NCI-H82 (cell line): ENCODE results near the gene PDGFC.
A peak's percentile ranks its signal among the peaks of the same experiment; 100 is the strongest.

Experiments used
- DNase-seq: peaks from one replicate; lab custom pipeline; 2025; lab: John Stamatoyannopoulos, UW

PDGFC gene, protein sequence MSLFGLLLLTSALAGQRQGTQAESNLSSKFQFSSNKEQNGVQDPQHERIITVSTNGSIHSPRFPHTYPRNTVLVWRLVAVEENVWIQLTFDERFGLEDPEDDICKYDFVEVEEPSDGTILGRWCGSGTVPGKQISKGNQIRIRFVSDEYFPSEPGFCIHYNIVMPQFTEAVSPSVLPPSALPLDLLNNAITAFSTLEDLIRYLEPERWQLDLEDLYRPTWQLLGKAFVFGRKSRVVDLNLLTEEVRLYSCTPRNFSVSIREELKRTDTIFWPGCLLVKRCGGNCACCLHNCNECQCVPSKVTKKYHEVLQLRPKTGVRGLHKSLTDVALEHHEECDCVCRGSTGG

DNA sequence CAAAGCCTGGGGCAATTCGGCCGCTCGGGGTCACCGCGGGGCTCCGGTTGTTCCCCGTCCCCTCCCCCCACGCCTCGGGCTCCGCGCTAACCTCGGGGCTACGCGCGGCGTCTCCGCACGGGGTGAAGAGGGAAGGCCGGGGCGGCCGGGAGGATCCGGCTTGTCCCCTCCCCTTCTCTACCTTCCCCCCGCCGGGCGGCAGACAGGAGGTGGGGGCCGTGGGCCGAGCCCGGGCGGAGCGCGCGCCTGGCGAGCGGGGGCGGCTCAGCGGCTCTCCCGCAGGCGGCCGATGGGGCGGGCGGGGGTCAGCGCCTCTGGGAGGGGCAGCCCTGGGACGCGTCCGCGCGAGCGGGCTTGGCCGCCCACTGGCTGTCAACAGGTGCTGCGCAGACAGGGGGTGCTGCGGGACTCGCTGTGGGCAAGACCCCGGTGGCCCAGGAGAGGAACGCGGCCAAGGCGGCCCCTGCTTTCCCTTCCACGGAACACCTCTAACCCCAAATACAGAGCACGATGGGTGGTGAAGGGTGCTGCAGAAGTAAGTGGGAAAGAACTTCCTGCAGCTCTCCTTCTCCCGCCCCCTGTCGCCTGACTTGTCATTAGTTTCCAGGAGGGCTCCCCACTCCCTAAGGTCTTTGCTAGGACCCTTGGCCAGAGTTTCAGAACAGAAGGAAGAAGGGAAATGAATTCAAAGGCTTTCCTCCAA lies at the start of gene PDGFC:
Gene PDGFC, minus strand, starts transcription at position 124 of the 703 bp plus-strand sequence. CDS start 896 bp downstream, outside the sequence.
- DNase-seq: peak; percentile 77

DNA sequence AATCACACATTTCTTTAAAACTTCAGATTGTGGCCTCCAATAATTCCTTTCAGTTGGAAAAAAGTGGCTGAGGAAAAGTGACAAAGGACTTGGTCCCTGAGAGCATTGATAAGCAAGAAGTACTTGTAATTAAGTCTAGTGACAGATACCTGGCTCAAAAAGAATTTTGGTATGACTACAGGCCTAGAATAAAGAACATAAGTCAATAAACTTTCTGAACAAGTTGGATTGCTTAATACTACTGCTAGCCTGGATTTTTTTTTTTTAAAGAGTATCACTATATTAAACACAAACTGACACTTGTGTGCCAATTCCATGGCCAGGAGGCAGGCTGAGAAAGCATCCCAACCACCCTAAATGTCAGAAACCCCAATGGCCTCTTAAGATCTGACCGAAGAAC lies 49.3 kb upstream of the PDGFC start:
- DNase-seq: no peak

DNA sequence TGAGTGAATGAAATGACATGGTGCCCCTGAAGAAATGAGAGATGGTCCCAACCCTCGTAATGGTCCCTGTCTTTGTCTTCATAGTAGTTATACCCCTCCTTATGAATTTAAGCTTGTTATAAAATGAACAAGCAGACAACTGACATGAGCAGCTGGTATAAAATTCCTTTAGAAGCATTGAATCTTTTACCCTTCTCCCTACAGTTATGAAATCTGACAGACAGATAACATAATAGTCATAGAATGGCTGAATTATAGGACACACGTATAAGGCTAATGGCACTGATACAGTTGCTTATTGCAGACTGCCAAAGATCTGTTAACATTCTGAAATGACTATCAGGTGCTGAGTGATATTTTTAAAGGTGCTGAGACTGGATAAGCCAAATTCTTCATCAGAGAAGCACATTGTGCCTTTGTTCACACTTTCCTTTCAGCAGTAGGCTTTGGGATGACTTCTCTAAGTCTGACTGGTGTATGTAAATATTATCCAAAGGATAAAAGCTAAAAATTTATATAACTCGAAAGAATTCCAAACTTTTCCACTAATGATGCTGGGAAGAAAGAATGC lies 47.4 kb upstream of the PDGFC start:
- no peak for DNase-seq

DNA sequence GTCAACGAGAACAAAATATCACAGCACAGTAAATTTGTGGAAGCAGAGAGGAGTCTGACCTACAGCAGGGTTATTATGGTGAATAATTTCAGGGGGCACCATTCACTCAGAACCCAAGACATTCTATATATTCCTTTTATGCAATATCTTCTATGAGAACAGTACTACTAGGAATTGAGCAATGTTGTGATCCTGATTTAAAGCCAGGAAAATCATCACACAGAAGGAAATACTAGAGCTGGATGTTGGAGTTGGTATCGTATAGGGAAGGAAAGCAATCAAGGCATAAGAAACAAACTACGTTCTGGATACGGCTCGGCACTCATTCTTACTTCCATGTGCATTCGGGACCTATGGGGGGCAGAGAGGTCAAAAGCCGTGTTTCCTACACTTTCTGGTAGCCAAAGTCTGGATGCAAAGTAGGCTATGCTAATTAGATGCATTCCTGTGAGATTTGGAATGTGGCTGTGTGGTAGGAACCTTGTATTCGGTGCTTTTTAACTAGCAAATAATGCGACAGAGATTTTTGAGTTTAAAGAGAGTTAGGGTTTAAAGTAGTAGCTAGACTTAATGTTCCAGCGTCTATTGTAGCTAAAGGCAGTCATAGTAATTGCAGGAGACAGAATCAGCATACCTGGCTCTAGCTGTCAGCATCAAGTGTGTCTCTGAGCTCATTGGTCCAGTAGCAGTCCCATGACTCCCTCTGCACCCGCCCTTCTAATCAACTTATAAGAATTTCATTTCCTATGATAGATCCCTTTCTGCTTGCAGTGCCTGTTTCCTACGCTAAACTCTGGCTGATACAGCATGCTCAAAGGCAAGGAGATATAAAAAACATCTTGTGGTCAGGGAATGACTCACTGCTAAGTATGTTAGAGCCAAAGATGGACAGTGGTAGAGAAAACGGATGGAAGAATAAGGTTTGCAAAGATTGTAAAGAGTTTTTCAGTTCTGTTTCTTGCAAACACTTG lies 43.3 kb upstream of the PDGFC start:
- DNase-seq: no peak

DNA sequence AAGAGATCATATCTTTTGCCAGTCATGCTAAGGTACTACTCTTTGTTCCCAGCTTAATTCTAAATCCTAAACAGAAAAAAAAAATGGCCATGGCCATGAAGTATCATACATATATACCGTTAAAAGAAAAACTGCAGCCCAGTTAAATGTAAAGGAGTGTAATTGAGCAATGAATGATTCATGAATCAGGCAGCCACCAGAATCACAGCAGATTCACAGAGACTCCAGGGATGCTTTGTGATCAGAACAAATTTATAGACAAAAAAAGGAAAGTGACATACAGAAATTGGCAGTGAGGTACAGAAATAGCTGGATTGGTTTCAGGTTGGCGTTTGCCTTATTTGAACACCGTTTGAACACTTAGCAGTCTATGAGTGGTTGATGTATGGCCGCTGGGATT lies 42.1 kb upstream of the PDGFC start:
- no peak for DNase-seq

DNA sequence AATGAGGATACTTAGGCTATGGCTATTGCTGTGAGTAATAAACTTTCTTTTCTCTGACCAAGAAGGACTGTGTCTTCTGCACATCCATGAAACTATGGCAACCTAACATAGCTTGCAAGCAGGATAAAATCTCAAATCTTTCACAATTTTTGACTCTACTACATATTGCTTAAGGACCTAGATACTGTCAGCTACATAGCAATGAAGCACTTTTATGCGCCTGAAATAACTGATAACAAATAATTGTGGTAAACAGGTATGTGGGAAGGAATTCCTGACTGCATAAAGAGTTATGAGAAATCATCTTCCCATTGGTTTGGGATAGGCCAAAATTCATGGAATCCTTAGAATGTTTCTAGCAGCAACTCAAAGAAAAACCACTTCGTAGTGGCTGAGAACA lies 41.2 kb upstream of the PDGFC start:
- DNase-seq: no peak

DNA sequence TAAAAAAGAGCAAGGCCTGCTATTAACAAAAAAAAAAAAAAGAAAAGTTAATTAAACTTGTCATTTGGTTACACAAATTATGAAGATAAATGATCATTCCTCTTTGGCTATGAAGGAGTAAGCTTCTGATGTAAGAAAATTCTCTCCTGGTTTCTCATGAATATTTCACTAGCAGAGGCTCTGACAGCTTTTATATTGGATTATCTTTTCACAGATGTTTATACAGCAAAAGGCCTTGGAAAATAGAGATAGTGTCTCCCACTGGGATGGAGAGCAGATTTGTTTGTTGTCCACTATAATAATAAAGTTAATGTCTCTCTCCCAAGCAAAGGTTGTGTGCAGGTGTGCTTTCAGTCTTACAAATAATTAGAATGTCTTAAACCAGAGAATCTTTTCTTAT lies 40.7 kb upstream of the PDGFC start:
- peak; percentile 13 for DNase-seq

DNA sequence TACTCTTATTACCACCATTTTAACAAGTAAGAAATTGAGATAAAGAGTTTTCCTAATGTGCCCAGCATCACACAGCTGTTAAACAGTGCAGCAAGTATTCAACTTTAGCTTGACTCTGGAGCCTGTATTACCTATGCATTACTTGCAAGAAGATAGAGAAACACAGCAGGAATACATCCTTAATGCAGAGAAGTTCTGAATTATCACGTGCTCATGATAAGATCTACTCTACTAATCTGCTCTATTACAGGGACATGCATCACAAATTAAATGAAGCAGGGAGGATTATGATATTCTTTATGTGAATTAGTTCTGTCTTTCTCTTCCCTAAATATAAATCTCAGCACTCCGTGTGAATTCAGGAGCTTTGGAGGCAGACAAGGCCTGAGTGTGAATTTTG lies 39.0 kb upstream of the PDGFC start:
- no peak for DNase-seq

DNA sequence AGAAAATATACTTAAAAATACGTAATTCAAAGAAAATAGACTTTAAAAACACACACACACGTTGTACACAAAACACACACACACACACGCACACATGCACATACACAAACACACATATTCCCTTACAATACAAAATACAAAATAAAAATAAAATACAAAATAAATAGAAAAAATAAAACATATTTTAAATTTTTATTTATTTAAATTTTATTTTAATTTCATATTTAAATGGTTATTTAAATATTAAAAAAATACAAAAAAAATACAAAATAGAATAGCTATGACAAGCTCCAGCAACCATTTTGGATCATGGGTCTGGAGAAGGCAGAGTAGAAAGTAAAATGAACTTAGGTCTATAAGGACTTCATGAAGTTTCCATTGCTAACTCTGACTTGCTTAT lies 34.2 kb upstream of the PDGFC start:
- no peak for DNase-seq

DNA sequence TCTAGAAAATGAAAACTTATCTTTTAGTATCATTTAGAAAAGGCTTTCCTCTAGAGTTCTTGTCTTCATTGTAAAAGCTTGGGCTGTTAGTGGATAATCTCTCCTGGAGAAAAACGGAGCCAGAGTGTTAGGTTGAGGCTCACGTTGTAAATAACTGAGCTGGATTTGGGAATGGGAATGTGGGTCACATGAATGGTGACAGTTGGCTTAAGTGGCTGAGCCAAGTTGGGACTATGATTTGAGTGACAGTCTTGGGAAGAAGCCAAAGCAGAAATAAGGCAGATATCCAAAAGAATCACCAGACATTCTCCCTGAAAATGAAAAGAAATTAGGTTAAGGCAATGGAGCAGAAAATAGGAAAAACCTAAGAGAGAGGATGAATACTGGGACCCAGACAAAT lies 33.6 kb upstream of the PDGFC start:
- no peak for DNase-seq

DNA sequence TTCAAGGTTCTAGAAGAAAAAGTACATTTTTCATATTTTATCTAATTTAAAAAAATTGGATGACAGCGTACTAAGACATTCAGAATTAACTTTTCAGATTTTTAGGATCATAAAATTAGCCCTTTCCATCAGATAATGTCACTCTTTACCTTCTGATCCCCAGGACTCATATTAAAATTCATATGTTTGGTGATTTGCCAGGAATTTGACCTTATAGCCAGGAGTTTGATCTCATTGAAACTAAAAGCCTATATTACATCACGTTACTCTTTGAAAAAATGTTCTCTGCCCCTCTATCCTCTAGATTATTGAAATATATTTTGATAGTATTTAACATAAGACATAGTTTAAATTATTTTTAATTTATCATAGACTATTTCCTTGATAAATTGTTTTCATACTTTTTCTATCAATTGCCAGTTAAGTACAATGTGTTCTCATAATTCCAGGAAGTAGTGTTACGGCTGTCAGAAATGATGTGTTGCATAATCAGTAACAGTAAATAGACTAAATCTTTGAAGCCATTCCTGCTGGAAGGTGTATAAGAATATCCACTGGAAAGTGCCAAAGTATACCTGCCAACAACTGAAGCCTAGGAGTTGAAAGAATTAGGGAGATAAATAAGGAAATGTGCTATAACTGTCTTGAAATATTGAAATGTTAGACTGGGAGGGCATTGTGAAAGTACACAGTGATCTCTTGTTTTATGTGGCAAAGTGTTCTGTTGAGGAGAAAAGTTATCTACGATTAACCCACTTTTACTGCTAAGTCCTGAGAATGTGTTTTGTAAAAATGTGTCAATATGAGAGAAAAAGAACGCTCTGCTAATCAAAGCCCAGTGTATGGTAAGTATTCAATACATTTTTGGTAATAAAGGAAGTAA lies 32.9 kb upstream of the PDGFC start:
- DNase-seq: no peak

DNA sequence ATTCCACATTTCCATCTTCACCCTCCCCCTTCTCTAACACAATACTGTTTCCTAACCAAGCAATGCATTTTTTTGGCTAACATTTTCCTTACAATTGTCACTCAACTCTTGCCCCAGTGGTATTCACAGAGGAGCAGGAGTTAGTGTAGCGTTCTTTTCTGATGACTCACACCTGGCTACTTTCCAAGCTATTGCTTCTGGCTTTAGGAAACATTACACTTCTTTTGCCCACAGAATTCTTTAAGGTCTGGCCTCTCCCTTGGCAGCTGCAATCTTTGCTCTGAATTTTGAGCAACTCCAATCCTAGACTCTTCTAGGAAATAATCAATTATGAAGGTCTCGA lies 27.5 kb upstream of the PDGFC start:
- DNase-seq: no peak

DNA sequence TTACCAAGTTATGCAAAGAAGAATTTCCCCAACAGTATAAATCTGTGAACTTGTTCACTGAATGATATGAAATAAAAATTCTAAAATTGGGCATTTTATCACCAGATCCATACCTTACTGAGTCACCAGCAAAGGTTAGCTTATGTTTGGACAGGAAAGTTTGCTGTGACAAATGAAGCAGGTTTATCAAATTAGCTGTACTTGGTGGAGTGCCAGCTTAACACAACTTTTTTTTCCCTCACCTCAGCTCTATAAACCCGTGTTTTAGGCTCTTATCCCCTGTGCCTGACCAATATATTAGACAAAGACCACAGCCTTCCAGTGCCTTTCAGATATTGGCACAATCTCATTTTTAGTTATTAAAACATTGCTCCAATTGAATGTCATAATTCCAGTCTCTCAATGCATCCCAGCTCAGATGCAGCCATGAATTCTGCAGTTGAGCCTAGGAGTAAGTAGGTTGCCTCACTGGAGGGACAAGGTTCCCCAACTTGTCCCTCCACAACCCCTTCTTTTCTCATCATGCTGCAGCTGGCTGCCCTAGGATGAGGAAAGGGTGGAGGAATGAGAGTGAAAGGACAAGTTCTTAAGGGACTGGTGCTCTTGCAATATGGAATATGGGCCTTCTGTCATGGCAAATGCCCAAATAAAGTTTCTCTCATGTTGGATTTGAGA lies 27.0 kb upstream of the PDGFC start:
- DNase-seq: no peak

DNA sequence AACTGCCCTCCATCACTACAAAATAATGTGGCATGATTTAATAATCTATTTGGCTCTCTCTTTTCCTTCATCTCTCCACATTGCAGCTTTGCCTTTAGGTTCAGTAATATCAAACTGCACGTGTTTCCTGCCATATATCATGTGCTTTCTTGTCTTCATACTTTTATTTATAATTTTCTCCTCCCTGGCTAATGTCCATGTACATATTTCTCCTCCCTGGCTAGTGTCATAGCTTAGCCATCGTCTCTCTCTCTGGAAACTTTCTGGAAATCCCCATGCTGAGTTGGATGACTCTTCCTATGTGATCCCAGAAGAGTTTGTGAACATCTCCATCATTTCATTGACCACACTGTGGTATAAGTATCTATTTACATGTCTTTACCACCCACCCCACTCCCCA lies 21.3 kb upstream of the PDGFC start:
- no peak for DNase-seq

DNA sequence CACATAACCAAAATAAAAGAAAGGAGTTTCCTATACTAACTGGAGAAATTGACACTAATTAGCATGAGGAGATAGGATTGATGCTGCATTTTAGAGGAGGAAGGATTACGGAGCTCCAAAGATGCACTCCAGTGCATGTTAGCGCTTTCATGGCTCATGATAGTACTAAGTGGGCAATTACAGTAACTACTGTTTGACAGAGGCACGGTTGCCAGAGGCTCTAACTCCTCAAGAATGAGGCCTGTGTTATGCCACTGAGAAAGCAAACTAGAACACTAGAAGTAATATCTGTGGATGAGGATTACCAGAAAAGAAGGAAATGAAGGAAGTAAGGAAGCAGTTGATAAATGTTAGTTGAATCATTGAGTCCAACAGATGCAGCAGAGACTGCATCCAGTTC lies 19.6 kb upstream of the PDGFC start:
- no peak for DNase-seq

DNA sequence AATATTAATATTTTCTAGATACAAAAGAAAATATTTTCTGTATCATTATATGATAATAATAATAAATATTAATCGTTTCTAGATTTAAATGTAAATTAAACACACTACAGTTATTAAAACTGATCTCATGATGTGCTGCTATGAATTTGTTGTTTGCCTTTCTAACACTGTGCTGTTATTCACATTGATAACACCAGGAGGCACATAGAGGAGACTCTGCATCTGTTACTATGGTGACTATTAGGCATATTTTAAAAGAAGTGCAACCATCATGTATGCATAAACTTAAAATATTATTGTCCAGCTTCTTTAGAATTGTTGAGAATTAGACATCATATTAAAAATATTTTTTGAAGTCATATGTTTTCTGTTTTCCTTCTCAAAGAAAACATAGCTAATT lies 11.8 kb upstream of the PDGFC start:
- DNase-seq: peak; percentile 3

DNA sequence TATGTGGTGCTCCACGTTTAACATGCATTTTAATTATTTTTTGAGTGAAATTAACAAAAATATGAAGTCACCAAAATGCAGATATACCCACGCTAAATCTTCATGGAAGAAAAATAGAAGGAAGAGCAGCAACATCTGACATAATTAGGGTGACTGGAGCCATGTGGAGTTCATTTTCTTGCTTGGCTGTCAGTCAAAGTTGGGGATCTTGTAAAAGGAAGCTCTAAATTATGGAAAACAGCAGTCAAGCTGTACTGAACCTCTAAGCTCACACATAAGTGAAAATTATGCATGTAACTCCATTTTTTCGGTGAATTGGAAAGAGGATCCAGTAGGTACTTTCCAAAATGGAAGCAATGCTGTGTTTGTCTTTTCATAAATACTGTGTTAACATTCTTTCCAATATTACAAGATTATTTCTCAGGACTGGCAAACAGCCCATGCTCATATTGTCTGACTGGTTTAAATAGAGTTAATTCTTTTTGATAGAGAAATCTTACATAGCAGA lies 9.7 kb upstream of the PDGFC start:
- no peak for DNase-seq

DNA sequence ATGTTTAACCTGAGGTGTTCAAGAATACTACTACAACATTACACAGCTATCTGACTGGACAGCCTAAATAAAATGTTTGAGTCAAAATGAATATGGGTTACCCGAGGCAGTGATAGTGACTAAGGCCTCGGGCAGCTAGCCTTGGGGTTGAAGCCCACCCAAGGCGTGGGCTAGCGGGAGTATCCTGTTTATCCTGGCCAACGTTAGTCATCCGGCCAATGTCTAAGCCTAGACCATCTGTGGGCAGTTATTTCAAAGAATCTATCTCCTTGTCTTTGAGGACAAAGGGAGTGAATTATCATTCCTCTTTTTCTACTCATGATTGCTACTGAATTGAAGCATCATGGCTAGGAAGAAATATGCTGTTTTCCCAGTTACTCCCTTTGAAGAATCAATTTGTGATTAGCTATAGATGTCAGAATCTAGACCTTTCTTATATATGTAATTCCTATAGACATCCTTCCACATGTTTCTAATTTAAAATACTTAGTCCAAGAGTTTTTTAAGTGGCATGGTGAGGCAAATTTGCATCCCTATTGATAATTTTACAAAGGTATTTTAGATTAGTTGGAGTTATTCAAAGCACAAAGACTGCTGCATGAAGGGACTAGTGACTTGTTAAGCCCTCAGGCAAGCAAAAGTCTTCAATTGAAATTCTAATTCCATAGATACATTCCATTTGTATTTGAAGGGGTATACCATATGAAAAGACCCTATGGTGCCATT lies 6.0 kb upstream of the PDGFC start:
- no peak for DNase-seq

DNA sequence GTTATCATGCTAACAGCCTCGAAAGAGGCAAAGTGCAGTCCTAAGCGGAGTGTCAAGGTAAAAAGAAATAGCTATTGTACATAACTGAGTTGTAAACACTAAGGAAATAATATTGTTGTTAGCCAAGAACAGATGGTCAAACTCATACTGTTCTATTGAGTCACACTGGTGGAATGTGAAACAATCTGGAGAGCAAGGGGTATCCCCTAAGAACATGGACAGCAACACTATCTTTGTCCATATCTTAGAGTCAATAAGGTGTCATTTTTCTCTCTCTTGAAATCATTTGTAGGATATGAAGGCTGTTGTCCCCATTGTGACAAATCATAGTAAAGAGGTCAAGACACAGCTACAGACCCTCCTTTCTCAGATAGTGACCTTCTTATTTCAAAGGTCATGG lies 4.5 kb upstream of the PDGFC start:
- DNase-seq: no peak

DNA sequence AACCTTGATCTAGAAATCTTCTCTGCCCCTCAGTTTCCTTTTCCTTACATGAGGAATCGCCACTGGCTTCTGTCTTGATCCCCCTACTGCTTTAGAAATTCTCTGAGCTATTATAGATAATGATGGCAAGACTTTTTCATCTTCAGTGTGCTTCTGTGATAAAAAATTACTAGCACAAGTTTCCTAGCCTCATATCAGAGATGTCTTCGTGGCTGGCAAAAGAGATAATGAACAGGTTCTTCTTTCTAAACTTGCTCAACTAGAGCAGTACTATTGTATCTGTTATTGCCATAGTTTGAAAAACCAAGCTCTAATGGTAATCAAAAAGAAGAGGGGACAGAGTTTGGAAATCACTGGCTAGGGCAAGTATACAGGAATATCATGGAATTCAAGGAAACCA lies 4.1 kb upstream of the PDGFC start:
- no peak for DNase-seq
